HL-60 (cell line): ENCODE data around the gene DIPK1A.

Source experiments
- DNase-seq, 2 experiments: peaks; one replicate each; pipeline ENCODE4 v3.0.0-alpha.2; 2010 to 2020; ENCODE audit warnings: low read depth in 1 of 2, low spot score in 1 of 2
- H3K27ac ChIP-seq: fragments of 250-450 bp; sonication (Bioruptor Pico); replicated peaks from 2 replicates; pipeline ENCODE4 v1.5.1; 2020; ENCODE audit warnings: mild to moderate bottlenecking, moderate library complexity
- H3K27me3 ChIP-seq: fragments of 250-450 bp; sonication (Bioruptor Pico); 2 replicates; pipeline ENCODE4 v1.5.1; 2021; ENCODE audit warnings: mild to moderate bottlenecking, moderate library complexity; ENCODE audit not compliant: insufficient read depth, poor library complexity, severe bottlenecking
- H3K4me3 ChIP-seq: replicated peaks from 2 replicates; pipeline ENCODE4 v1.5.1; 2011; ENCODE audit warnings: mild to moderate bottlenecking, control low read depth, low read length; ENCODE audit not compliant: insufficient read depth
- CTCF ChIP-seq: IDR thresholded peaks from one replicate; pipeline ENCODE4 v1.5.1; 2011; ENCODE audit warnings: low read length, control low read depth, inconsistent platforms; ENCODE audit not compliant: insufficient read depth
- GABPA ChIP-seq: IDR thresholded peaks from 2 replicates; pipeline ENCODE4 v1.6.1; 2012; ENCODE audit warnings: low read depth
- POLR2AphosphoS5 ChIP-seq: IDR thresholded peaks from 2 replicates; pipeline ENCODE4 v1.6.1; 2012; ENCODE audit warnings: low read depth
- REST ChIP-seq: IDR thresholded peaks from 2 replicates; pipeline ENCODE4 v1.6.1; 2012; ENCODE audit warnings: low read depth; ENCODE audit not compliant: insufficient replicate concordance
- SPI1 ChIP-seq: IDR thresholded peaks from 2 replicates; pipeline ENCODE4 v1.6.1; 2012; ENCODE audit warnings: low read depth, mild to moderate bottlenecking, borderline replicate concordance

DIPK1A gene

GRCh38 chr1:92797961-92798360 lies 163.3 kb downstream of the DIPK1A start:
- TF ChIP-seq POLR2AphosphoS5 (no peak), SPI1 (no peak), GABPA (no peak), REST (no peak), CTCF (no peak)
- Histone ChIP-seq H3K4me3 (no peak overlapping the region), H3K27me3 (no peaks in the 10 kb centered on the region), H3K27ac (no peak overlapping the region)
- no peak for DNase-seq

GRCh38 chr1:92797297-92797696 lies 164.0 kb downstream of the DIPK1A start:
- H3K27me3 ChIP-seq: no peaks in the 10 kb centered on the region
- no peak overlapping the region for H3K27ac ChIP-seq
- no peak for TF ChIP-seq CTCF
- TF ChIP-seq GABPA: no peak
- no peak for TF ChIP-seq REST
- TF ChIP-seq POLR2AphosphoS5: no peak
- TF ChIP-seq SPI1: no peak
- DNase-seq: no peak
- H3K4me3 ChIP-seq: no peak overlapping the region

GRCh38 chr1:92795166-92795565 lies 166.1 kb downstream of the DIPK1A start:
- DNase-seq: no peak
- TF ChIP-seq SPI1 (no peak), REST (no peak), POLR2AphosphoS5 (no peak), GABPA (no peak), CTCF (no peak)
- H3K27me3 ChIP-seq: no peaks in the 10 kb centered on the region
- H3K27ac ChIP-seq: no peak overlapping the region
- H3K4me3 ChIP-seq: no peak overlapping the region
